GM23338 (cell line): ENCODE measurements around the gene GALNT14.

Experiments
- CREB1 ChIP-seq: fragments of 250-450 bp; sonication (Bioruptor Pico); IDR thresholded peaks from 2 replicates; pipeline ENCODE4 v1.5.0; 2020; ENCODE audit warnings: low read depth, mild to moderate bottlenecking, moderate library complexity
- CTCF ChIP-seq, 2 experiments: fragments of 200-600 bp in 1 of 2; sonication (generic) in 1 of 2; conservative IDR thresholded peaks; 2 replicates each; pipeline versions ENCODE4 v1.5.1 to v1.6.1; 2016 to 2017; ENCODE audit warnings: antibody characterized with exemption in 2 of 2, low read depth in 2 of 2, mild to moderate bottlenecking in 2 of 2, moderate library complexity in 1 of 2
- ETS1 ChIP-seq: IDR thresholded peaks from 2 replicates; pipeline ENCODE4 v1.6.1; 2016; ENCODE audit warnings: antibody characterized with exemption
- EZH2 ChIP-seq: fragments of 200-600 bp; sonication (generic); IDR thresholded peaks from one replicate; pipeline ENCODE4 v1.8.0; 2017; ENCODE audit warnings: antibody characterized with exemption, mild to moderate bottlenecking, low read depth; ENCODE audit not compliant: unreplicated experiment
- EZH2phosphoT487 ChIP-seq: fragments of 200-600 bp; sonication (generic); IDR thresholded peaks from one replicate; pipeline ENCODE4 v1.8.1; 2018; ENCODE audit warnings: antibody characterized with exemption; ENCODE audit not compliant: unreplicated experiment
- JUNB ChIP-seq: IDR thresholded peaks from one replicate; pipeline ENCODE4 v1.6.1; 2016; ENCODE audit warnings: antibody characterized with exemption; ENCODE audit not compliant: unreplicated experiment
- POLR2AphosphoS5 ChIP-seq: IDR thresholded peaks from 2 replicates; pipeline ENCODE4 v1.6.1; 2016; ENCODE audit warnings: antibody characterized with exemption, low read depth
- REST ChIP-seq: IDR thresholded peaks from one replicate; pipeline ENCODE4 v1.6.1; 2018; ENCODE audit warnings: antibody characterized with exemption; ENCODE audit not compliant: unreplicated experiment
- ZNF114 ChIP-seq: fragments of 250-450 bp; sonication (Bioruptor Pico); IDR thresholded peaks from 2 replicates; pipeline ENCODE4 v1.5.0; 2020; ENCODE audit warnings: mild to moderate bottlenecking, moderate library complexity
- ZNF331 ChIP-seq: fragments of 250-450 bp; sonication (Bioruptor Pico); IDR thresholded peaks from 2 replicates; pipeline ENCODE4 v1.5.0; 2020; ENCODE audit warnings: low read depth, mild to moderate bottlenecking, moderate library complexity

GRCh38 chr2:31018280-31018679, 120.0 kb downstream of the GALNT14 start:
- TF ChIP-seq JUNB (no peak), POLR2AphosphoS5 (no peak), CTCF (conservative IDR thresholded peaks at IDR 0.05; ENCODE audit: low read depth in 2 of 2) (no peak), CREB1 (CRISPR knock-in tag) (no peak), EZH2 (no peak), REST (no peak), ETS1 (no peak), EZH2phosphoT487 (no peak), ZNF331 (CRISPR knock-in tag) (no peak), ZNF114 (no peak)
